Measurements from ENCODE around the gene TMEM163.
"Not testable (repeated sequence)": the region's sequence is repeated elsewhere in the genome, so short reads cannot be mapped to it uniquely, and the experiment has no call there.

TMEM163 gene

DNA sequence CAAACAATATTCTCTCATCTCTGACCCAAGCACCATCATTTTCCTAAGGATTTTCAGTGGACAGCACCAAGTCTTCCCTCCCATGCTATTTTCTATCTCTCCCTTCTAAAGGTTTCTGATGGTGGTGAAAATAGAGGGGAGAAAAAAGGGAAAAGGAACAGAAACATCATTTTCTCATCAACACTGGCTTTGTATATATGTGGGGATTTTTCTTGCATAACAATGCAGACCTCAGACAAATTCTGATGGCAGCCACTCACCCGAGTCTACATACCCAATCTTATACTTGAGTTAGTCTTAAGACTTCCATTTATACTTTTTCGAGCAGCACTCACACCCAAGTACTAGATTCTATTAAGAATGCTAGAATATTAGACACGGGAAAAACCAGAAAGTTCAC, 95.8 kb downstream of the TMEM163 start:
- no peak for DNase-seq (ENCODE audit: low read depth in 3 of 3, low spot score in 1 of 3)

DNA sequence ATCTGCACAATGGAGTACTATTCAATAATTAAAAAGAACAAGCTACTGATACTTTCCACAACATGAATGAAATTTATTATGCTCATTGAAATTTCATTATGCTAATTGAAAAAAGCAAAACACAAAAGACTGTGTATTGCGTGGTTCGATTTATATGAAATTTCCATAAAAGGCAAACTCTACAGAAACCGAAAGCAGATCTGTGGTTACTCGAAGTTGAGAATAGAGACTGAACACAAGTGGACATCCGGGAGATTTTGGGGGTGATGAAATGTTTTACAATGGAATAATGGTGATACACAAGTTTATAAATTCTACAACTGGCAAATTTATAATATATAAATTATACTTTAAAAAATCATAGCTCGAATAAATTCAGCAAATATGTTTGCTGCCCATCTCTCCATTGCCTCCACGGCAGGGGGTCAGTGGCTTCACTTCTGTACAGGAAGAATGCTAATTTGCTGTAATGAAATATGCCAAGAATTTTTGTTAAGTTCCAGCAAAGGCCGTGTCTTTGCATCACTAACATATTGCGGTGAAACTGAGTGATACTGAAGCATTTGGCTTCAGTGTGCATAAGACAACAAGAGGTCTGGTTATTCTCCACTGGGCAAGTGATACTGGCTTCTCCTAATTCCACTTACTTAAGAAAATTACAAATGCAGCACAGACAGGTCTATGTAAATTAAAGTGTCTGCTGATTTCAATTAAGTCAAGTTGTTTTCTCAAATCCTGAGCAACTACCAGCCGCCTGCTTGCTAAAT, 96.7 kb downstream of the TMEM163 start:
- DNase-seq (ENCODE audit: low read depth in 3 of 3, low spot score in 1 of 3): no peak

- DNase-seq (ENCODE audit: low read depth in 3 of 3, low spot score in 1 of 3): no peak
These were observed 99.5 kb downstream of the TMEM163 start for GRCh38 chr2:134619250-134619649.

- DNase-seq (ENCODE audit: low read depth in 3 of 3, low spot score in 1 of 3): not testable (repeated sequence)
These were observed 103.3 kb downstream of the TMEM163 start for GRCh38 chr2:134615480-134615879.

- DNase-seq (ENCODE audit: low read depth in 3 of 3, low spot score in 1 of 3): no peak
These were observed 107.5 kb downstream of the TMEM163 start for GRCh38 chr2:134611316-134611715.

DNA sequence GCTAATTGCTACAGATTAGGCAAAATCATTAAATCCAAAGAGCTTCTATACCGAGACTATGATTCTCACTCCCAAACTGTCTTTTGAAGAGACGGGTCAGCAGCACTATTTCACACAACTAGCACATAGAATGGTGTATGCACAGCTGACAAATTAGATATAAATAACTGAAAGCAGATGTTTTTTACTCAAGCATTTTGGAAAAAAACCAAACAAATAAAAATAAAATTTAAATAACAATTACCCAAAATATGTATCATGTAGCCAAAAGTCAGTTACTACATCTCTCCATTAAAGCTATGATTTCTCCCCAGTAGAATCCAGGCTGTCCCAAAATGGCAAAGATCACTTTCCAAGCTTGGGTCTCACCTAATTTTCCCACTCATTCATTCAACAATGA, 107.9 kb downstream of the TMEM163 start:
- no peak for DNase-seq (ENCODE audit: low read depth in 3 of 3, low spot score in 1 of 3)

GRCh38 chr2:134609924-134610513, 108.8 kb downstream of the TMEM163 start:
- DNase-seq (ENCODE audit: low read depth in 3 of 3, low spot score in 1 of 3): no peak

GRCh38 chr2:134603966-134604365, 114.8 kb downstream of the TMEM163 start:
- DNase-seq (ENCODE audit: low read depth in 3 of 3, low spot score in 1 of 3): no peak

GRCh38 chr2:134602666-134603065, 116.1 kb downstream of the TMEM163 start:
- DNase-seq (ENCODE audit: low read depth in 3 of 3, low spot score in 1 of 3): no peak

GRCh38 chr2:134601264-134601663, 117.5 kb downstream of the TMEM163 start:
- no peak for DNase-seq (ENCODE audit: low read depth in 3 of 3, low spot score in 1 of 3)

- DNase-seq (ENCODE audit: low read depth in 3 of 3, low spot score in 1 of 3): no peak
These were observed 118.6 kb downstream of the TMEM163 start for GRCh38 chr2:134600208-134600607.

DNA sequence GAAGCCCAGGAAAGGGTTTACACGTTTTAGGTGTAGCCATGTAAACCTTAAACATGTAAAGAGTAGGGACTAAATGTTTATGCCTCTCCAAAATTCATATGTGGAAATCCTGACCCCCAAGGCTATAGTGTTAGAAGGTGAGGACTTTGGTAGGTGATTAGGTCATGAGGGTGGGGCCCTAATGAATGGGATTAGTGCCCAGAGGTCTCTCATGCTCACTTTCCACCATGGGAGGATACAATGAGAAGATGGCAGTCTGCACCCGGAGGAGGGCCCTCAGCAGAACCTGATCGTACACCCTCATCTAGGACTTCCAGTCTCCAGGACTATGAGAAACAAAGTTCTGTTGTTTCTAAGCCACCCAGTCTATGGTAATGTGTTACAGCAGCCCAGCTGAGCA, 119.6 kb downstream of the TMEM163 start:
- no peak for DNase-seq (ENCODE audit: low read depth in 3 of 3, low spot score in 1 of 3)

DNA sequence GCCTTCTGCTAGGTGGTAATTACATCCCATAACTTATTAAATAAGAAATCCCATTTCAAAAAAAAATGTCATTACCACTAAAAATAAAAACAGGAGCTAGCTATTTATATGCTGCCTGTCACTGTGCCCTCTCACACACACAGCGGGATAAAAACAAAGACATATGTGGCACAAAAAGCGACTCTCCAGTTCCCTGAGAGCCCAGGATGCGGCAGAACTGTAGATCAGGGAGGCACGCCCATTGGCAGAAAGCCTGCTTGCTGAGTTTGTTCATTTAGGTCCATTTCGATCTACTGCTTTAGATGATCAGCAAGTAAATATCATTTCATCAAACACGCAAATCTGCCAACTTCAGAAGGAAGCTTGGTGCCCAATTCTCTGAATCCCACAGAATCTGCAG, 124.4 kb downstream of the TMEM163 start:
- no peak for DNase-seq (ENCODE audit: low read depth in 3 of 3, low spot score in 1 of 3)

DNA sequence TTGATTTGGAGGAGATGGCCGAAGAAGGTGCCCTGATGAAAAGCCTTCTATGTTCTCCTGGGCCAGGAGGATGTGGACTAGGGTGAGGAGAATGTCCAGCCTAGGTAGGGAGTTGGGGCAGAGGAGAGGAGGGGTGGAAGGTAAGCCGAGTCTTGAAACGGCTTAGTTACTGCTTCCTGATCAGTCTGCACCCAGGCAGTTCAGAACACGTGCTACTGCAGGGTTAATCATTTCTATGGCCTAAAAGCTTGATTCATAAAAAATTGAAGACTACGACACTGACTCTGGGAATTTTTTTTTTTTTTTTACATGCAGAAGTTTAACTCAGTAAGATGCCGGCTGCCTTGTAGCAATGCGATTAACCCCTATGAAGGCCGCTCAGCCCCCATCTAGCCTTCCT, 125.3 kb downstream of the TMEM163 start:
- no peak for DNase-seq (ENCODE audit: low read depth in 3 of 3, low spot score in 1 of 3)

DNA sequence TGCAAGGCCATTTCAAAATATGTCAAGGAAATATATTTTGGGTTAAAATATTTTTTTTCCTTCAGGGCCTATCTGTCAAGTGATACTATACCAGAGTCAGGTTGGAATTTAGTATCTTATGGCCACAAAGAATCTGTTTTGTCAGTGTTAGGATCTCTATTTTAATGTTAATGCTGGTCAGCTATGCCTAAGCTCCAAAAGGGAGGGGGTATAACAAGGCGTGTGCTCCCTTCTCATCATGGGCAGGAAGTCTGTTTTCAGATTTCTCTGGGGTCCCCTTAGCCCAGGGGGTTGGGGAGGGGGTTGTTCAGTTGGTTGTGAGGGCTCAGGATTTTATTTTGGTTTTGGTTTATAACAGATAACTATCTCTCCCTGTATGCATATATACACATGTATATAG, 126.4 kb downstream of the TMEM163 start:
- no peak for DNase-seq (ENCODE audit: low read depth in 3 of 3, low spot score in 1 of 3)

DNA sequence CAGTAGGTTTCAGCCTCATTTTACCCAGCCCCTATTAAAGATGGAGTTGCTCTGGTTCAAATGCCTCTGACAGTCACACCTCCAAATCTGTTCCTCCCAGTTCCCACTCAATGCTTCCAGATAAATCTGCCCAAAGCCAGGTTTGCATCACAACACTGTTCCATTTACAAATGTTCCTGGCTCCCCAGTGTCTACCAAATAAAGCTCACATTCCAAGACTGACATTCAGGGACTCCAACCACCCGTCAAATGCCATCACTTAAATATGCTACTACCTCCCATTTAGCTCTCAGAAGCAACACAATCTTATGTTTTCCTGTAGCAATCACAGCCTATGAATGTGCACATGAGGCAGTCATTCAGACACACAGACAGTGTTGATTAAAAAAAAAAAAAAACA, 127.3 kb downstream of the TMEM163 start:
- no peak for DNase-seq (ENCODE audit: low read depth in 3 of 3, low spot score in 1 of 3)

- no peak for DNase-seq (ENCODE audit: low read depth in 3 of 3, low spot score in 1 of 3)
These were observed 128.1 kb downstream of the TMEM163 start for GRCh38 chr2:134590679-134591078.

DNA sequence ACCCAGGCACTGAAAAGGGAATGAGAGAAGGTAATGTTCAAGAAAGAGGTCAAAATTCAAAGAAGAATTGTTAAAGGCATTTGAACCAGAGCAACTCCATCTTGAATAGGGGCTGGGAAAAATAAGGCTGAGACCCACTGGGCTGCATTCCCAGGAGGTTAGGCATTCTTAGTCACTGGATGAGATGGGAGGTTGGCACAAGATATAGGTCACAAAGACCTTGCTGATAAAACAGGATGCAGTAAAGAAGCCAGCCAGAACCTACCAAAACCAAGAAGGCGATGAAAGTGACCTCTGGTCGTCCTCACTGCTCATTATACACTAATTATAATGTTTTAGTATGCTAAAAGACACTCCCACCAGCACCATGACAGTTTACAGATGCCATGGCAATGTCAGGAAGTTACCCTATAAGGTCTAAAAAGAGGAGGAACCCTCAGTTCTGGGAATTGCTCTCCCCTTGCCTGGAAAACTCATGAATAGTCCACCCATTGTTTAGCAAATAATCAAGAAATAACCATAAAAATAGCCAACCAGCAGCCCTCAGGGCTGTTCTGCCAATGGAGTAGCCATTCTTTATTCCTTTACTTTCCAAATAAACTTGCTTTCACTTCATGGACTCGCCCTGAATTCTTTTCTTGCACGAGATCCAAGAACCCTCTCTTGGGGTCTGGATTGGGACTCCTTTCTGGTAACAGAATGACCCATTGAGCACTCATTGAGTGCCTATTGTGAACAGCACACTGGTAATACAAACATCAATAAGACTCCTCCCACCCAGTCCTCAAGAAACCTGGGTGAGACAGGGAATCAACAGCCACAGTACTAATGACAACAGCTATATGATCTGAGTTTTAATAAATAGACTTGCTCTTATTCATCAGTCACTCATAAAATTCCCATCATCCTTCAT, 129.4 kb downstream of the TMEM163 start:
- not testable (repeated sequence) for DNase-seq (ENCODE audit: low read depth in 3 of 3, low spot score in 1 of 3)

- no peak for DNase-seq (ENCODE audit: low read depth in 3 of 3, low spot score in 1 of 3)
These were observed 130.2 kb downstream of the TMEM163 start for GRCh38 chr2:134588556-134588955.

DNA sequence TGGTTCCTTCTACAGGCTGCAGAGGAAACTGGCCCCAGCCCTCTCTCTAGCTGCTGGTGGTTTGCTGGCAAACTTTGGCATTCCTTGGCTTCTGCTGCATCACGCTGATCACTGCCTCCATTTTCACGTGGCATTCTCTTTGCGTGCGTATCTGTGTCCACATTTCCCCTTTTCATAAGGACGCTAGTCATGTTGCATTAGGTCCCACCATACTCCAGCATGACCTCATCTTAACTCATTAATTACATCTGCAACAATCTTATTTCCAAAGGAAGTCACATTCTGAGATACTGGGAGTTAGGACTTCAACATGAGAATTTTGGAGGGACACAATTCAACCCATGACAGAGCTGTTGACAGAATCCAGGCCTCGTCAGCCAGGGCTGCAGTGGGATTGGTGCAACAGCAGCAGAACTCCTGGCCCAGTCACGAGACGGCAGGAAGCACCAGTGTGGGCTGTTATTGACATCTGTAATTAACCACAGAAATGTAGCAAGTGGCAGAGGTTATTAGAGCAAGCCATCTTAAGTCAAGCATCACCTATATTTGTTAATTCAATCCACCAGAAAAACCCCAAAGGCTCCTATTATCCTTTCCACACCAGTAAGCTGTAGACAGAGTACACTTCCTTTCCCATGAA, 132.4 kb downstream of the TMEM163 start:
- DNase-seq (ENCODE audit: low read depth in 3 of 3, low spot score in 1 of 3): no peak

- no peak for DNase-seq (ENCODE audit: low read depth in 3 of 3, low spot score in 1 of 3)
These were observed 134.7 kb downstream of the TMEM163 start for GRCh38 chr2:134583997-134584520.

Measured in stimulated activated CD4-positive, alpha-beta T cell treated with anti-CD3 and anti-CD28 coated beads, TNF-alpha, amount 100 ng/mL, for 1 hour (primary cell).